Breast epithelium (tissue), 3 donors: ENCODE data around the gene ERCC6L.

Source experiments
- POLR2A ChIP-seq: fragments of 450-650 bp; IDR thresholded peaks from one replicate; pipeline ENCODE4 v1.6.1; 2016; ENCODE audit warnings: antibody characterized with exemption, mild to moderate bottlenecking, moderate library complexity
- TF ChIP-seq, protein P1 (sequence below), 3 donors: fragments of 450-650 bp; IDR thresholded peaks; one replicate each; pipeline ENCODE4 v1.5.1; 2016 to 2017; ENCODE audit warnings: antibody characterized with exemption in 3 of 3, mild to moderate bottlenecking in 3 of 3, moderate library complexity in 3 of 3

DNA sequence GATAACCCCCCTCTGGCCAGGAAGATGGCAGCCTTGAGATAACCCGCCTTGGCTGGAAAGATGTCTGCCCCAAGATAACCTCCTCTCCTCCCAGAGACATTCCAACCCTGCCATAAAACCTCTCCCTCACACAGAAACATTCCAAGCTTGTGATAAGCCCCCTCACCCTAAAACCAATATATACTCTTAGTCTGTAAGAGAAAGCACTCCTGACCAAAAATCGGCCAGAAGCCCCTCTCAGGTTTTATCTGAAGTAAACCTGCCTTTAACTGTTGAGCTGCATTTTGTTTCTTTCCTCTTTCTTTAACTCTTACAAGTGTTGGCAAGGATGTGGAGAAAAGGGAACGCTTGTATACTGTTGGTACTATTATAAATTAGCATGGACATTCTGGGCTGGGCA is 8.5 kb downstream of the ERCC6L start:
- TF ChIP-seq, protein P1, sequence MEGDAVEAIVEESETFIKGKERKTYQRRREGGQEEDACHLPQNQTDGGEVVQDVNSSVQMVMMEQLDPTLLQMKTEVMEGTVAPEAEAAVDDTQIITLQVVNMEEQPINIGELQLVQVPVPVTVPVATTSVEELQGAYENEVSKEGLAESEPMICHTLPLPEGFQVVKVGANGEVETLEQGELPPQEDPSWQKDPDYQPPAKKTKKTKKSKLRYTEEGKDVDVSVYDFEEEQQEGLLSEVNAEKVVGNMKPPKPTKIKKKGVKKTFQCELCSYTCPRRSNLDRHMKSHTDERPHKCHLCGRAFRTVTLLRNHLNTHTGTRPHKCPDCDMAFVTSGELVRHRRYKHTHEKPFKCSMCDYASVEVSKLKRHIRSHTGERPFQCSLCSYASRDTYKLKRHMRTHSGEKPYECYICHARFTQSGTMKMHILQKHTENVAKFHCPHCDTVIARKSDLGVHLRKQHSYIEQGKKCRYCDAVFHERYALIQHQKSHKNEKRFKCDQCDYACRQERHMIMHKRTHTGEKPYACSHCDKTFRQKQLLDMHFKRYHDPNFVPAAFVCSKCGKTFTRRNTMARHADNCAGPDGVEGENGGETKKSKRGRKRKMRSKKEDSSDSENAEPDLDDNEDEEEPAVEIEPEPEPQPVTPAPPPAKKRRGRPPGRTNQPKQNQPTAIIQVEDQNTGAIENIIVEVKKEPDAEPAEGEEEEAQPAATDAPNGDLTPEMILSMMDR (IDR thresholded peaks at IDR 0.05): no peak
- no peak for TF ChIP-seq POLR2A
